Lung (tissue), 12 donors: ENCODE measurements around the gene RAB6D. TPM values are rescaled to one million over a fixed set of nuclear protein-coding genes. Genes with fewer than 3 reads are reported as not detected.

Experiments
- ATAC-seq: fragments of 200-7000 bp; cut with Tn5 transposase; one replicate; pipeline ENCODE4 v1.9.1; 2020; ENCODE audit warnings: moderate number of reproducible peaks; ENCODE audit not compliant: insufficient read depth, low FRiP score
- DNase-seq, 3 donors: peaks; one replicate each; pipeline ENCODE4 v3.0.0-alpha.2; 2013 to 2017
- H3K27ac ChIP-seq, 2 donors: one replicate each; pipeline ENCODE4 v1.5.1; 2013; ENCODE audit warnings: mild to moderate bottlenecking in 2 of 2, moderate library complexity in 2 of 2, control low read depth in 1 of 2, inconsistent platforms in 1 of 2, low read depth in 1 of 2, low read length in 1 of 2
- H3K27me3 ChIP-seq, 3 donors: one replicate each; pipeline ENCODE4 v1.5.1; 2013; ENCODE audit warnings: low read length in 2 of 3; ENCODE audit not compliant: control insufficient read depth in 3 of 3, insufficient read depth in 3 of 3
- H3K36me3 ChIP-seq, 4 donors: one replicate each; pipeline ENCODE4 v1.5.1; 2013; ENCODE audit warnings: low read length in 4 of 4, mild to moderate bottlenecking in 1 of 4, moderate library complexity in 1 of 4; ENCODE audit not compliant: control insufficient read depth in 4 of 4, insufficient read depth in 4 of 4
- H3K4me1 ChIP-seq, 5 donors: one replicate each; pipeline ENCODE4 v1.5.1; 2013; ENCODE audit warnings: low read length in 5 of 5, mild to moderate bottlenecking in 2 of 5, moderate library complexity in 1 of 5; ENCODE audit not compliant: control insufficient read depth in 5 of 5, insufficient read depth in 5 of 5
- H3K4me3 ChIP-seq: one replicate; pipeline ENCODE4 v1.5.1; 2013; ENCODE audit warnings: mild to moderate bottlenecking, control low read depth, moderate library complexity
- H3K9ac ChIP-seq, 2 donors: one replicate each; pipeline ENCODE4 v1.5.1; 2013; ENCODE audit warnings: low read length in 2 of 2, control low read depth in 1 of 2; ENCODE audit not compliant: insufficient read depth in 1 of 2
- H3K9me3 ChIP-seq, 4 donors: one replicate each; pipeline ENCODE4 v1.5.1; 2013; ENCODE audit warnings: low read length in 3 of 4, mild to moderate bottlenecking in 1 of 4, moderate library complexity in 1 of 4; ENCODE audit not compliant: control insufficient read depth in 4 of 4, insufficient read depth in 3 of 4
- WGBS, 2 donors: extraction: QIAGEN DNeasy Blood & Tissue Kit; methylation state at CpG; one replicate each; pipeline ENCODE4 v1.1.7; 2013; 5-methylcytosine and 5-hydroxymethylcytosine counted together
- polyA plus RNA-seq, 2 donors: library from polyadenylated mRNA; stranded (reverse); fragments of 200-250 nt; gene quantifications; one replicate each; pipeline ENCODE4 v1.2.1, GENCODE V29; 2013
- total RNA-seq, 2 donors: library from RNA; depleted of rRNA in 1 of 2; stranded (reverse); fragments of >200 nt in 1 of 2; gene quantifications; one replicate each; pipeline ENCODE4 v1.2.1, GENCODE V29; 2014 to 2021
- TF ChIP-seq, protein P1 (sequence below): IDR thresholded peaks from 2 replicates; pipeline ENCODE4 v1.5.1; 2012; ENCODE audit warnings: mild to moderate bottlenecking; ENCODE audit errors: control extremely low read depth, extremely low read depth
- donor health status: control.
- donor health status: control.
- donor health status: Bipolar disorder and iron deficiency.
- donor health status: healthy.
- donor health status: DM: yes; HTN: yes; CAD: no.

RAB6D gene
- total and polyA plus RNA-seq, 4 donors, result 0.01 to 0.09 TPM; not detected in 2

DNA sequence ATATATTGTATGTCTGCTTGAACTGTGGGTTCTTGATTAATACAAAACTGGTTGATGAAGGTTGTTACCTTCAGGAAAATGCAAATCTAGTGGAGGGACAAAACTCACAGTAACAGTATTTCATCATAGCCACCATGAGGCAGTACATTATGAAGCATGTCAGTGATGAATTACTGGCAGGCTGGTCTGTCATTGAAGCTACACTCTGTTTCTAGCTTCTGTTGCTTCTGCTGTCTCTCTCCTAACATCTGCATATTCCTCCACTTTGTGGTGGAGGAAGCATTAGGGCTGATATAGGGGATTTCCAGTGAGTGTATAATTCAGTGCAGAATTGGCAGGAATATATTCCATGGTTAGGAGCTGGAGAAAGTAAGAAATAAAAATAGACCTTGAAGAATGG, 44.2 kb upstream of the RAB6D start:
- ATAC-seq (no peak), DNase-seq (no peak)
- no peaks in the 10 kb centered on the region for H3K36me3 ChIP-seq
- H3K4me3 ChIP-seq, result no peak overlapping the region
- no peaks in the 10 kb centered on the region for H3K4me1 ChIP-seq
- peaks cover 0 to 3% (median 0%) of the 10 kb centered on the region in 4 donors for H3K9me3 ChIP-seq
- TF ChIP-seq, protein P1, sequence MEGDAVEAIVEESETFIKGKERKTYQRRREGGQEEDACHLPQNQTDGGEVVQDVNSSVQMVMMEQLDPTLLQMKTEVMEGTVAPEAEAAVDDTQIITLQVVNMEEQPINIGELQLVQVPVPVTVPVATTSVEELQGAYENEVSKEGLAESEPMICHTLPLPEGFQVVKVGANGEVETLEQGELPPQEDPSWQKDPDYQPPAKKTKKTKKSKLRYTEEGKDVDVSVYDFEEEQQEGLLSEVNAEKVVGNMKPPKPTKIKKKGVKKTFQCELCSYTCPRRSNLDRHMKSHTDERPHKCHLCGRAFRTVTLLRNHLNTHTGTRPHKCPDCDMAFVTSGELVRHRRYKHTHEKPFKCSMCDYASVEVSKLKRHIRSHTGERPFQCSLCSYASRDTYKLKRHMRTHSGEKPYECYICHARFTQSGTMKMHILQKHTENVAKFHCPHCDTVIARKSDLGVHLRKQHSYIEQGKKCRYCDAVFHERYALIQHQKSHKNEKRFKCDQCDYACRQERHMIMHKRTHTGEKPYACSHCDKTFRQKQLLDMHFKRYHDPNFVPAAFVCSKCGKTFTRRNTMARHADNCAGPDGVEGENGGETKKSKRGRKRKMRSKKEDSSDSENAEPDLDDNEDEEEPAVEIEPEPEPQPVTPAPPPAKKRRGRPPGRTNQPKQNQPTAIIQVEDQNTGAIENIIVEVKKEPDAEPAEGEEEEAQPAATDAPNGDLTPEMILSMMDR, result no peak
- H3K27me3 ChIP-seq, result peaks cover 0 to 7% (median 6%) of the 10 kb centered on the region in 3 donors
- no peak overlapping the region for H3K27ac ChIP-seq
- no peak overlapping the region for H3K9ac ChIP-seq

DNA sequence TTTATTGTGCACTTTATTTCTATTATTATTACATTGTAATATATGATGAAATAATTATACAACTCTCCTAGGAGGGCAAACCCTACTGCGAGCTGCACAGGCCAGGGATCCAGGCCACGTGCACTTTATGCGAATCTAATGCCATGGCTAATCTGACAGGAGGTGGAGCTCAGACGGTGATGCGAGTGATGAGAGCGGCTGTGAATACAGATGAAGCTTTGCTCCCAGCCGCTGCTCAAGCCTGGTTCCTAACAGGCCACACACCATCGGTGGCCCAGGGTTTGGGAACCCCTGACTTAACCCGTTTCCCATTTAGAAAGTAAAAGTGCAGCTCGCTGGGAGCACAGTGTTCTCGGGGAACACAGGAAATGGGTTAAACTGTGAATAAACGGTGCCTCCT, 40.8 kb upstream of the RAB6D start:
- Histone ChIP-seq H3K27ac (no peak overlapping the region), H3K27me3 (peaks cover 0 to 7% (median 4%) of the 10 kb centered on the region in 3 donors), H3K4me1 (no peaks in the 10 kb centered on the region), H3K9me3 (peaks cover 0 to 3% (median 0%) of the 10 kb centered on the region in 4 donors), H3K9ac (no peak overlapping the region), H3K36me3 (no peaks in the 10 kb centered on the region), H3K4me3 (no peak overlapping the region)
- TF ChIP-seq, protein P1, result no peak
- ATAC-seq (no peak), DNase-seq (no peak)
- 75 to 78% methylated on average over 12 of the region's 12 CpGs for WGBS, 2 donors

DNA sequence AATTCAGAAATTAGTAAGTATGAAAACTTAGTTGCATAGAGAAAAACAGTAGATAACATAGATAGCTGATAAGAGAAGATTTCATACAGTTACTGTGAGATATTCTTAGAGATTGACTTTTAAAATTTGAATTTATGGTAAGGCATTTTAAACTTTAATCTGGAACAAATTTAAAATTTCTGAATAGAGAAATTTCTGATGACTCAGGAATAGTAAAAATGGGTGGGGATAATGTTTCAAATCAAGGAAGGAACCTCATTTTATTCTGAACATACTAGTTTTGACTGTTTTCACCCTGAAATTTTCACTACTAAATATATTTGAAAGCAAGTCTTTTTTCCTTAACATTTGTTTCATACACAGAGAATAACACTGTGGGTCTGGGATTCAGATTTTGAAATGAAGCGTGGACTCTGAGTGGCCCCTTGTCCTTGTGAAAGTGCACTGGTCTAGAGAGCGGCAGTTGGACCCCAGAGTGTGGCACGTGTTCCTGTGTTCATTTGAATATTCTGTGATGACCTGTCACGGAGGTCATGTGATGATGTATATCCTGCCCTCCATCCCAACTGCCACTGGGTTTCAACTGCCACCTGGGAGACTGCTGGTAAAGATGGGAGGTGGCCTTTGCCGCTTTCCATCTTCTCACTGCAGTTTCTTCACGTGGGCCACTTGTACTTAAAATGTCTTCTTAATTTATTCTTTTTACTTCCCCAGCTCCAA, 38.5 kb upstream of the RAB6D start:
- DNase-seq (no peak), ATAC-seq (no peak)
- Histone ChIP-seq H3K4me3 (no peak overlapping the region), H3K27me3 (peaks cover 0 to 3% (median 2%) of the 10 kb centered on the region in 3 donors), H3K4me1 (no peaks in the 10 kb centered on the region), H3K9me3 (peaks cover 0 to 3% (median 0%) of the 10 kb centered on the region in 4 donors), H3K9ac (no peak overlapping the region), H3K27ac (no peak overlapping the region), H3K36me3 (no peaks in the 10 kb centered on the region)
- TF ChIP-seq, protein P1, result no peak
- 70 to 71% methylated on average over 6 of the region's 6 CpGs for WGBS, 2 donors
